NCI-H345 (cell line): ENCODE data around the gene CKMT2.

Experiments
- DNase-seq: peaks from one replicate; lab custom pipeline; 2025; lab: John Stamatoyannopoulos, UW

The CKMT2 gene

GRCh38 chr5:81233080-81233634 lies at the start of gene CKMT2:
CKMT2 (plus strand) TSS chr5:81233322; CDS start chr5:81251133, 17,811 bp downstream.
- no peak for DNase-seq

GRCh38 chr5:81183811-81184748 lies 49.0 kb upstream of the CKMT2 start:
- DNase-seq: peak; percentile 38

GRCh38 chr5:81184749-81185110 lies 48.4 kb upstream of the CKMT2 start:
- DNase-seq: no peak

- peak; percentile 81 for DNase-seq
Measured at GRCh38 chr5:81187885-81188284, 45.2 kb upstream of the CKMT2 start.

- no peak for DNase-seq
Measured at GRCh38 chr5:81188962-81189361, 44.2 kb upstream of the CKMT2 start.

GRCh38 chr5:81189875-81190498 lies 43.1 kb upstream of the CKMT2 start:
- no peak for DNase-seq

- no peak for DNase-seq
Measured at GRCh38 chr5:81191726-81192372, 41.3 kb upstream of the CKMT2 start.

- DNase-seq: no peak
Measured at GRCh38 chr5:81192373-81192750, 40.8 kb upstream of the CKMT2 start.

- peak; percentile 77 for DNase-seq
Measured at GRCh38 chr5:81194633-81195334, 38.3 kb upstream of the CKMT2 start.

GRCh38 chr5:81195335-81195929 lies 37.7 kb upstream of the CKMT2 start:
- DNase-seq: no peak

- no peak for DNase-seq
Measured at GRCh38 chr5:81202655-81203054, 30.5 kb upstream of the CKMT2 start.

- DNase-seq: no peak
Measured at GRCh38 chr5:81203729-81204128, 29.4 kb upstream of the CKMT2 start.

GRCh38 chr5:81204205-81204604 lies 28.9 kb upstream of the CKMT2 start:
- DNase-seq: no peak

GRCh38 chr5:81205058-81205457 lies 28.1 kb upstream of the CKMT2 start:
- no peak for DNase-seq

GRCh38 chr5:81207009-81207408 lies 26.1 kb upstream of the CKMT2 start:
- no peak for DNase-seq

- no peak for DNase-seq
Measured at GRCh38 chr5:81208904-81209303, 24.2 kb upstream of the CKMT2 start.

GRCh38 chr5:81209386-81209785 lies 23.7 kb upstream of the CKMT2 start:
- no peak for DNase-seq

GRCh38 chr5:81209869-81210493 lies 23.1 kb upstream of the CKMT2 start:
- DNase-seq: no peak

GRCh38 chr5:81212211-81212751 lies 20.8 kb upstream of the CKMT2 start:
- DNase-seq: no peak

- no peak for DNase-seq
Measured at GRCh38 chr5:81213070-81213469, 20.1 kb upstream of the CKMT2 start.

GRCh38 chr5:81214848-81215247 lies 18.3 kb upstream of the CKMT2 start:
- no peak for DNase-seq
